ENCODE data around the gene CIT. TPM values are rescaled to one million over a fixed set of nuclear protein-coding genes. Genes with fewer than 3 reads are reported as not detected.

Gene CIT
- polyA plus RNA-seq, 1 experiment, result 14.5 TPM

DNA sequence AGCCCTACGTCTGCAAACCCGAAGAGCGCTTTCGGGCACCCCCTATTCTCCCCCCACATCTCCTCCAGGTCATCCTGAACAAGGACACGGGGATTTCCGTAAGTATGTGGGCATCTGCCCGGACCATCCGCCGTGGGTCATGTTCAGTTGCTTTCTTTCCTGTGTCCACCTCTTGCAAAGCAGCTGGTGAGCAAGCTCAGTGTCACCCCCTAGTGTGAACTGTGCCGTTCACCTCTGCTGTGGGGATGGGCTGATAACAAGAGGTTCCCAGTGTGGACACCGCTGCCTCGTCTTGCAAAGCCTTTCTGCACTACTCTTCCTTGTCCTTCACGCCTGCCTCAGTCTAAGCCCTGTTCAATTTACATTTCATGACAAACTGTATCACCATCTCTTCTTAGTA, 200.5 kb downstream of the CIT start:
- Histone ChIP-seq H3K36me3 (ENCODE audit: control insufficient read depth, insufficient read depth, low read length) (peaks cover 36% of the 10 kb centered on the region), H3K27me3 (ENCODE audit: control insufficient read depth, insufficient read depth, low read length) (no peaks in the 10 kb centered on the region), H3K4me3 (ENCODE audit: low read depth, low read length) (no peak overlapping the region)
- ChIA-PET POLR2A (no interaction called here), CTCF (interaction anchor here (0.9 kb wide), 1 partner anchor 104 kb away, joined by 3 read pairs; no protein-coding TSS in a partner anchor)
- TF ChIP-seq, protein P1, sequence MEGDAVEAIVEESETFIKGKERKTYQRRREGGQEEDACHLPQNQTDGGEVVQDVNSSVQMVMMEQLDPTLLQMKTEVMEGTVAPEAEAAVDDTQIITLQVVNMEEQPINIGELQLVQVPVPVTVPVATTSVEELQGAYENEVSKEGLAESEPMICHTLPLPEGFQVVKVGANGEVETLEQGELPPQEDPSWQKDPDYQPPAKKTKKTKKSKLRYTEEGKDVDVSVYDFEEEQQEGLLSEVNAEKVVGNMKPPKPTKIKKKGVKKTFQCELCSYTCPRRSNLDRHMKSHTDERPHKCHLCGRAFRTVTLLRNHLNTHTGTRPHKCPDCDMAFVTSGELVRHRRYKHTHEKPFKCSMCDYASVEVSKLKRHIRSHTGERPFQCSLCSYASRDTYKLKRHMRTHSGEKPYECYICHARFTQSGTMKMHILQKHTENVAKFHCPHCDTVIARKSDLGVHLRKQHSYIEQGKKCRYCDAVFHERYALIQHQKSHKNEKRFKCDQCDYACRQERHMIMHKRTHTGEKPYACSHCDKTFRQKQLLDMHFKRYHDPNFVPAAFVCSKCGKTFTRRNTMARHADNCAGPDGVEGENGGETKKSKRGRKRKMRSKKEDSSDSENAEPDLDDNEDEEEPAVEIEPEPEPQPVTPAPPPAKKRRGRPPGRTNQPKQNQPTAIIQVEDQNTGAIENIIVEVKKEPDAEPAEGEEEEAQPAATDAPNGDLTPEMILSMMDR (IDR thresholded peaks at IDR 0.05; ENCODE audit: insufficient read depth, low read depth, low read length), result no peak
- no peak for DNase-seq (ENCODE audit: low read depth)

DNA sequence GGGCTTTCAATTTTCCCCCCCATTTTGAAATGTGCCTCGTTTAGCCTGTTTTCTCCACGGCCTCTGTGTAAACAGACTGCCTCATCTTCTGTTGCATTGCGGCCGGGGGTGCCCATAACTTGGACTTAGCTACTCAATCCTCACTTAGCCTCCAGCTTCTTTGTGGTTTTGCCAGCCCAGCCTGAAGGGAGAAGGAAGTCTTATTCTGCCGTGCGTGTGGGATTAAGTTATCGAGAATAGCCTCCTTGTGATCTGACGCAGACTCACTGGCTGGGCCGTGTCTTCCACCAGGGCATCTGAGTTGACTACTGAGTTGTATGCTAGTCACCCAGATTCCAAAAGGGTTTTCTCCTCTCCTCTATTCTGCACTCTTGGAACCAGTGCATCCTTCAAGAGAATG, 201.1 kb downstream of the CIT start:
- TF ChIP-seq, protein P1 (IDR thresholded peaks at IDR 0.05; ENCODE audit: insufficient read depth, low read depth, low read length), result no peak
- ChIA-PET CTCF (interaction anchor here (0.9 kb wide), 2 partner anchors 104 to 105 kb away, joined by 3 to 4 read pairs; no protein-coding TSS in a partner anchor), POLR2A (no interaction called here)
- no peak overlapping the region for H3K4me3 ChIP-seq (ENCODE audit: low read depth, low read length)
- H3K27me3 ChIP-seq (ENCODE audit: control insufficient read depth, insufficient read depth, low read length), result no peaks in the 10 kb centered on the region
- DNase-seq (ENCODE audit: low read depth), result no peak
- H3K36me3 ChIP-seq (ENCODE audit: control insufficient read depth, insufficient read depth, low read length), result peaks cover 36% of the 10 kb centered on the region

DNA sequence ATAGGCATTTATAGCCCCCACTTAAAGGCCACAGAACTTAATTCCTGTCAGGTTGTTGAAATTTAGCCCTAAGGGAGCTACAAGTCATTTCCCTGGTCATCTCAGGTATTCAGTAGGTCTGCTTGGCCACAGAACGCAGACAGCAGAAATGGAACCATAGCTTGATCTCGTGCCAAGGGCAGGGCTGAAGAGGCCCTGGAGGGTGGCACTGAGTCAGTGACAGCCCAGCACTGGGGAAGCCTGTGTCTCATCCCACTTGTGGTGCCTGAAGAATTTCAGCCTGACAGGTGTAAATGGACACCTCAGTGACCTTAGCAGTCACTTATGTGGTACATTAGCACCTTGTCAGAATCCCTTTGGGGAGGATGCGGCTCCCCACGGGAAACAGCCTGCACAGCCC, 202.6 kb downstream of the CIT start:
- no peaks in the 10 kb centered on the region for H3K27me3 ChIP-seq (ENCODE audit: control insufficient read depth, insufficient read depth, low read length)
- ChIA-PET POLR2A (no interaction called here), CTCF (no interaction called here)
- DNase-seq (ENCODE audit: low read depth), result no peak
- H3K36me3 ChIP-seq (ENCODE audit: control insufficient read depth, insufficient read depth, low read length), result peaks cover 29% of the 10 kb centered on the region
- TF ChIP-seq, protein P1 (IDR thresholded peaks at IDR 0.05; ENCODE audit: insufficient read depth, low read depth, low read length), result no peak
- H3K4me3 ChIP-seq (ENCODE audit: low read depth, low read length), result no peak overlapping the region

DNA sequence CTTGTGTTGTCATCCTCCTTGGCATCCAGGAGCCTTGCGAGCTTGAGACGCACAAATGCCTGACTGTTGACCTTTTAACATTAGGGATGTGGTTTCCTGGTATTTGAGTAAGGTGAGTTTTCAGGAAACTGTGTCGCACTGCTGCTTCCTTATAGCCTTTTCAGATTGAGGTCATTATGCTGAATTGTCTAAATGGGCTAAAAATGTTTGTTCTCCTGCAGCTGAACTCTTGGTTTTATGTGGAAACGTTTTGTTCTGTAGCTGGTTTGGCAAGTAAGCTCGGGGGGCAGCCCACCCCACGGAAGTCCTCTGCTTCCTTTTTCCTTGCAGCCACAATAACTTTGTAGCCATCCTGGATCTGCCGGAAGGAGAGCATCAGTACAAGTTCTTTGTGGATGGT, 203.5 kb downstream of the CIT start:
- CTCF ChIA-PET, result no interaction called here
- no peak for DNase-seq (ENCODE audit: low read depth)
- POLR2A ChIA-PET, result no interaction called here
- H3K27me3 ChIP-seq (ENCODE audit: control insufficient read depth, insufficient read depth, low read length), result no peaks in the 10 kb centered on the region
- peaks cover 24% of the 10 kb centered on the region for H3K36me3 ChIP-seq (ENCODE audit: control insufficient read depth, insufficient read depth, low read length)
- TF ChIP-seq, protein P1 (IDR thresholded peaks at IDR 0.05; ENCODE audit: insufficient read depth, low read depth, low read length), result no peak
- no peak overlapping the region for H3K4me3 ChIP-seq (ENCODE audit: low read depth, low read length)

DNA sequence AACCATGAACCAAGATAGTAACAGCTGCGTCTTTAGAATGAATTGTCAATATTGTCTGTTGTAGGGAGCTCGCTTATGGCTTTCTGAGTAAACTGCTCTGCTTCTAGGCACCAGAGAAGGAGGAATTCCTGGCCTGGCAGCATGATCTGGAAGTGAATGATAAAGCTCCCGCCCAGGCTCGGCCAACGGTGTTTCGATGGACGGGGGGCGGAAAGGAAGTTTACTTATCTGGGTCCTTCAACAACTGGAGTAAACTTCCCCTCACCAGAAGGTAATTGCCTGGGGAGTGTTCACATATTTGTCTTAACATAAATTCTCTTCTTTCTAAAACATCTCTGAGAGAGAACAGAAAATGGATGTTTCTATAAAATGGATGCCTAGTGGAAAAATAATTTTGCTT, 204.9 kb downstream of the CIT start:
- TF ChIP-seq, protein P1 (IDR thresholded peaks at IDR 0.05; ENCODE audit: insufficient read depth, low read depth, low read length), result no peak
- Histone ChIP-seq H3K4me3 (ENCODE audit: low read depth, low read length) (no peak overlapping the region), H3K27me3 (ENCODE audit: control insufficient read depth, insufficient read depth, low read length) (no peaks in the 10 kb centered on the region), H3K36me3 (ENCODE audit: control insufficient read depth, insufficient read depth, low read length) (peaks cover 17% of the 10 kb centered on the region)
- CTCF ChIA-PET, result interaction anchor here (1.1 kb wide), 1 partner anchor 9 kb away, joined by 3 read pairs; no protein-coding TSS in a partner anchor
- DNase-seq (ENCODE audit: low read depth), result no peak
- POLR2A ChIA-PET, result interaction anchor here (0.6 kb wide), 1 partner anchor 14 kb away, joined by 5 read pairs; no protein-coding TSS in a partner anchor

Data from BJ (cell line).